ENCODE data around the gene GPR6. TPM values are rescaled to one million over a fixed set of nuclear protein-coding genes. Genes with fewer than 3 reads are reported as not detected.

Gene GPR6
- total and polyA plus RNA-seq, 2 of the 8 experiments (the other 6 are each of a cell fraction or from before 2014, with no cell fraction given) = 0.18 to 0.37 TPM

GRCh38 chr6:110020888-110021287, 42.8 kb downstream of the GPR6 start:
- H3K4ac ChIP-seq (replicated peaks; ENCODE audit: insufficient read length, low read depth, low read length) = no peak overlapping the region
- POLR2A ChIA-PET (ENCODE audit: partially characterized antibody) = no interaction called here
- DNase-seq (ENCODE audit: low read depth in 1 of 2, low spot score in 2 of 2) (no peak), FAIRE-seq (no peak)
- H2BK15ac ChIP-seq (ENCODE audit: low read length) = no peak overlapping the region
- H3K14ac ChIP-seq (ENCODE audit: insufficient read length) = no peak overlapping the region
- H2BK5ac ChIP-seq (ENCODE audit: low read depth, low read length) = no peak overlapping the region
- H4K91ac ChIP-seq (replicated peaks; ENCODE audit: insufficient read length, low read length) = no peak overlapping the region
- WGBS, 2 experiments (ENCODE audit: extremely low coverage in 1 of 2, insufficient coverage in 1 of 2, insufficient read length in 1 of 2, insufficient replicate concordance in 2 of 2, low coverage in 1 of 2, low lambda C conversion rate in 2 of 2, missing lambda C conversion rate in 1 of 2) = 92% methylated on average over 3 of the region's 3 CpGs; no CpG with 5 or more reads in 1 of the 2 experiments
- H3K23me2 ChIP-seq (ENCODE audit: low read depth, low read length) = no peaks in the 10 kb centered on the region
- H3K79me1 ChIP-seq (ENCODE audit: low read depth, low read length) = no peaks in the 10 kb centered on the region
- H3K4me3 ChIP-seq (ENCODE audit: extremely low read depth in 1 of 4, insufficient read depth in 2 of 4, low read depth in 3 of 4, low read length in 4 of 4) = no peak overlapping the region
- H2BK12ac ChIP-seq (ENCODE audit: low read depth, low read length) = no peak overlapping the region
- no peak overlapping the region; the same call in 1 of the 2 replicates for H4K8ac ChIP-seq (ENCODE audit: extremely low read depth, insufficient read depth, low read length)
- H2AFZ ChIP-seq (ENCODE audit: low read length) = peak overlapping the region; percentile 92
- CTCF ChIA-PET (ENCODE audit: partially characterized antibody) = interaction anchor here (0.6 to 4.9 kb wide), 4 partner anchors 12 to 371 kb away, joined by 3 to 35 read pairs (median 3); no protein-coding TSS in a partner anchor
- no peak overlapping the region for H4K5ac ChIP-seq (ENCODE audit: insufficient read length, low read depth, low read length)
- H3K4me2 ChIP-seq (ENCODE audit: insufficient read depth in 1 of 2, low read depth in 2 of 2, low read length in 2 of 2) = no peak overlapping the region
- no peak overlapping the region for H2BK120ac ChIP-seq (replicated peaks; ENCODE audit: low read depth, low read length)
- no peaks in the 10 kb centered on the region; a peak in 1 of 7 replicates for H3K27me3 ChIP-seq (replicated peaks in 1 of 4; ENCODE audit: control insufficient read depth in 3 of 4, extremely low read depth in 1 of 4, insufficient read depth in 3 of 4, low read length in 3 of 4)
- TF ChIP-seq EZH2 (IDR thresholded peaks at IDR 0.05; ENCODE audit: low read depth, low read length, severe bottlenecking) (no peak), RAD21 (IDR thresholded peaks at IDR 0.05 in 1 of 2, conservative IDR thresholded peaks at IDR 0.05 in 1 of 2; ENCODE audit: low read depth in 2 of 2, low read length in 2 of 2) (no peak), PHF8 (conservative IDR thresholded peaks at IDR 0.05; ENCODE audit: low read depth, low read length) (no peak), KDM4A (IDR thresholded peaks at IDR 0.05; ENCODE audit: low read depth, low read length, severe bottlenecking) (no peak)
- H3K79me2 ChIP-seq (ENCODE audit: control insufficient read depth in 1 of 2, insufficient read depth in 2 of 2, low read length in 2 of 2) = no peaks in the 10 kb centered on the region
- H3K27ac ChIP-seq (ENCODE audit: low read depth, low read length) = no peak overlapping the region
- no peak overlapping the region for H3K18ac ChIP-seq (ENCODE audit: extremely low read depth, low read length)
- H3K56ac ChIP-seq (replicated peaks; ENCODE audit: insufficient read length, low read depth, low read length) = no peak overlapping the region
- H3K23ac ChIP-seq (ENCODE audit: insufficient read length) = no peak overlapping the region
- no peaks in the 10 kb centered on the region for H3K36me3 ChIP-seq (ENCODE audit: control insufficient read depth in 2 of 4, insufficient read depth in 4 of 4, low read length in 3 of 4)
- H3K4me1 ChIP-seq (replicated peaks in 1 of 4; ENCODE audit: control insufficient read depth in 3 of 4, insufficient read depth in 4 of 4, low read length in 3 of 4) = no peaks in the 10 kb centered on the region
- H4K20me1 ChIP-seq (replicated peaks in 1 of 2; ENCODE audit: control insufficient read depth in 1 of 2, insufficient read depth in 2 of 2, low read length in 2 of 2) = no peaks in the 10 kb centered on the region
- no peak overlapping the region for H3K9ac ChIP-seq (replicated peaks in 1 of 4; ENCODE audit: extremely low read depth in 1 of 4, low read depth in 3 of 4, low read length in 3 of 4)
- no peak overlapping the region for H2BK20ac ChIP-seq (ENCODE audit: low read length)
- H3K9me3 ChIP-seq (ENCODE audit: insufficient read depth in 2 of 2, low read depth in 1 of 2, low read length in 1 of 2) = peaks cover 0 to 6% of the 10 kb centered on the region in 2 experiments; a peak in 1 of 4 replicates
- H2AK5ac ChIP-seq (ENCODE audit: low read depth, low read length) = no peak overlapping the region

Data from H1 (cell line).